Vagina (tissue), 2 donors: ENCODE results near the gene PLEKHG4B.

ENCODE experiments used
- POLR2AphosphoS5 ChIP-seq, 2 donors: sonication (generic); formaldehyde crosslinking; IDR thresholded peaks; one replicate each; pipeline ENCODE4 v1.9.0; 2017; ENCODE audit warnings: antibody characterized with exemption in 2 of 2, mild to moderate bottlenecking in 2 of 2, low read depth in 1 of 2; ENCODE audit not compliant: insufficient read depth in 1 of 2
- TF ChIP-seq, protein P1 (sequence below), 3 experiments: fragments of 450-650 bp in 2 of 3; fragments of 200-600 bp in 1 of 3; sonication (generic) in 1 of 3; IDR thresholded peaks; one replicate each; pipeline ENCODE4 v1.5.1; 2017 to 2019; ENCODE audit warnings: antibody characterized with exemption in 3 of 3, mild to moderate bottlenecking in 2 of 3, moderate library complexity in 2 of 3

- TF ChIP-seq, protein P1, sequence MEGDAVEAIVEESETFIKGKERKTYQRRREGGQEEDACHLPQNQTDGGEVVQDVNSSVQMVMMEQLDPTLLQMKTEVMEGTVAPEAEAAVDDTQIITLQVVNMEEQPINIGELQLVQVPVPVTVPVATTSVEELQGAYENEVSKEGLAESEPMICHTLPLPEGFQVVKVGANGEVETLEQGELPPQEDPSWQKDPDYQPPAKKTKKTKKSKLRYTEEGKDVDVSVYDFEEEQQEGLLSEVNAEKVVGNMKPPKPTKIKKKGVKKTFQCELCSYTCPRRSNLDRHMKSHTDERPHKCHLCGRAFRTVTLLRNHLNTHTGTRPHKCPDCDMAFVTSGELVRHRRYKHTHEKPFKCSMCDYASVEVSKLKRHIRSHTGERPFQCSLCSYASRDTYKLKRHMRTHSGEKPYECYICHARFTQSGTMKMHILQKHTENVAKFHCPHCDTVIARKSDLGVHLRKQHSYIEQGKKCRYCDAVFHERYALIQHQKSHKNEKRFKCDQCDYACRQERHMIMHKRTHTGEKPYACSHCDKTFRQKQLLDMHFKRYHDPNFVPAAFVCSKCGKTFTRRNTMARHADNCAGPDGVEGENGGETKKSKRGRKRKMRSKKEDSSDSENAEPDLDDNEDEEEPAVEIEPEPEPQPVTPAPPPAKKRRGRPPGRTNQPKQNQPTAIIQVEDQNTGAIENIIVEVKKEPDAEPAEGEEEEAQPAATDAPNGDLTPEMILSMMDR (IDR thresholded peaks at IDR 0.05), result no peak
- TF ChIP-seq POLR2AphosphoS5 (IDR thresholded peaks at IDR 0.05; ENCODE audit: insufficient read depth in 1 of 2, low read depth in 1 of 2), result no peak
These were observed 113.2 kb downstream of the PLEKHG4B start for GRCh38 chr5:204966-205670.
